Stimulated activated CD8-positive, alpha-beta memory T cell treated with anti-CD3 and anti-CD28 coated beads, Interleukin-7, amount 100 ng/mL, for 48 hours (primary cell): Measurements from ENCODE around the gene DLEC1.
"Not testable (repeated sequence)": the region's sequence is repeated elsewhere in the genome, so short reads cannot be mapped to it uniquely, and the experiment has no call there.

ENCODE experiments used
- DNase-seq, 2 donors: peaks; one replicate each; pipeline ENCODE4 v3.0.0-alpha.2; 2020; ENCODE audit warnings: low read depth in 1 of 2; ENCODE audit errors: extremely low read depth in 1 of 2

Gene DLEC1

DNA sequence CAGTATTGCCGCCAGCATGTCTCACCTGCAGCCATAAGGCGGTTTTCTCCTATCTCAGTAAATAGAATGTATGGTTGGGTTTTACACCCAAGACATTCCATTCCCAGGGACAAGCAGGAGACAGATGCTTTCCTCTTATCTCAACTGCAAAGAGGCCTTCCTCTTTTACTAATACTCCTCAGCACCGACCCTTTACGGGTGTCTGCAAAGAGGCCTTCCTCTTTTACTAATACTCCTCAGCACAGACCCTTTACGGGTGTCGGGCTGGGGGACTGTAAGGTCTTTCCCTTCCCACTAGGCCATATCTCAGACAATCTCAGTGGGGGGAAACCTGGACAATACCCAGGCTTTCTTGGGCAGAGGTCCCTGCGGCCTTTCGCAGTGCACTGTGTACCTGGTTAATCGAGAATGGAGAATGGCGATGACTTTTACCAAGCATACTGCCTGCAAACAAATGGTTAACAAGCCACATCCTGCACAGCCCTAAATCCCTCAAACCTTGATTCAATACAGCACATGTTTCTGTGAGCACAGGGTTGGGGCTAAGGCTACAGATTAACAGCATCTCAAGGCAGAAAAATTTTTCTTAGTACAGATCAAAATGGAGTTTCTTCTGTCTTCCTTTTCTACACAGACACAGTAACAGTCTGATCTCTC is 96.7 kb downstream of the DLEC1 start:
- DNase-seq: not testable (repeated sequence)

GRCh38 chr3:38136393-38136776 is 97.4 kb downstream of the DLEC1 start:
- no peak for DNase-seq

DNA sequence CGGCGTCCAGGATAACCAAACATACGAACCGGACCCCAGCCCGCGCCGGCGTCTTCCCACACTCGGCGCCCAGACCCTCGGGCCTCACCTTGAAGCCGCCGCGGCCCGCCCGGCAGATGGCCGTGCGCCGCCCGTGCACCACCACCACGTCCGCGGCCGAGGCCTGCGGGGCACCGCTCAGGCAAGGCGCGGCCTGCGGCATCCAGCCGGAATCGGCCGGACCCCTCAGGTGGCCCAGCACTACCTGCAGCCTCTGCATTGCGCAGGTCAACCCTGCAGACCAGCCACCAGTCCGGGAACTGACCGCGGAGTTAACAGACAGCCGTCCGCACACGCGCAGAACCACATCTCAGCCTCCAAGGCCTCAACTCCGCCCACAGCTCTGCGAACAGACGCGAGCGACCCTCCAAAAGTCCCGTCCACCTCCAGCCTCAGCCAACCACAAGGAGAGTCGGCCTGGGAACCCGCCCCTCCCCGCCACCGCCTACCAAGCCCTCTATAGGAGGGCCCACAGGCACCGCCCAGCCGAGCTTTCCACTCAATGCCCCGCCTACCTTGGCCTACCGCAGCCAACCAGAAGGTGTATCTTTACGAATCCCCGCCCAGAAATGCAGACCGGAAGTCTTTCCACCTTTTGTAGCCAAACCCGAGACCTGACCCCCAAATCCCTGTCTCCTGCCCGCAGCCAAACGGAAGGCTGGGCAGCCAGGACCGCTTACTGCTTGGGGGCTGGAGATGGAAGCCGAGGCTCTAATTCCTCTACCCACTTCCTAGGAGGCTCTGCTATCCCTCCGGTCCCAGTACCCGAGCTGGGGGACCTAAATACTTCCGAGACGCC is 98.0 kb downstream of the DLEC1 start, which contains the start of gene ACAA1:
Gene ACAA1 (minus strand): TSS at position 351 of the 838 bp plus-strand sequence. CDS start 92 bp downstream, at position 259.
- DNase-seq: peak; percentile 96 to 100

DNA sequence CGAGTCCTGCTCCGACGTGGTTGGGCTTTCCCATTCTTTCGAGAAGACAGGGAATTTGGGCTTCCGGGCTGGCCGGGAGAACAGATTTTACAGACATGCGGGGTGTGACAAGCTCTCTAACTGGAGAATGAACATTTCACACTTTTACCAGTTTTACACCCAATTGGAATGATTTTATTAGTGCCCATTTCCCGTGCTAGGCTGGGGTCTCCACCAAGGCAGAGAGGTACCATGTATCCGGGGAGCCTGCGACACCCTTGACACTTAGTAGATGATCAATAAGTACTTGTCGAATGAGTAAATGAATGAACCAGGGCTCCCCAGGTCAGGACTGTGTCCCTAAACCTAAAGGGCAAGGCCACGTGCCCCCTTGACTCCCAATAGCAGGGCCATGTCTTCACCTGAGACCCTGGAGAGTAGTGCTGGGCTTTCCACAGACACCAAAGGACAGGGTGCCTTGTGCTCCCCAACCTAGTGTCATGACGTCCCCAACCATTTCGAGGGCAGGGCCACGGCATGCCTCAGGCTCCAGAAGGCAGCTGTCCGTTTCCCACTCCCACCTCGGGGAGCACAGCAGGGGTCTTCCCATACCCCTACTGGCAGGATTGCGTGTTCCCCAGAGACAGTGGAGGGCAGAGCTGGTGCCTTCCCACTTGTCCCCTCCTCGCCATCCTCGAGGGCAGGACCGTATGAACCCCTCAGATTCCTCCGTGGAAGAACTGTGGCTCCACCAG is 98.8 kb downstream of the DLEC1 start:
- DNase-seq: peak in 1 of 2 donors; percentile 7

DNA sequence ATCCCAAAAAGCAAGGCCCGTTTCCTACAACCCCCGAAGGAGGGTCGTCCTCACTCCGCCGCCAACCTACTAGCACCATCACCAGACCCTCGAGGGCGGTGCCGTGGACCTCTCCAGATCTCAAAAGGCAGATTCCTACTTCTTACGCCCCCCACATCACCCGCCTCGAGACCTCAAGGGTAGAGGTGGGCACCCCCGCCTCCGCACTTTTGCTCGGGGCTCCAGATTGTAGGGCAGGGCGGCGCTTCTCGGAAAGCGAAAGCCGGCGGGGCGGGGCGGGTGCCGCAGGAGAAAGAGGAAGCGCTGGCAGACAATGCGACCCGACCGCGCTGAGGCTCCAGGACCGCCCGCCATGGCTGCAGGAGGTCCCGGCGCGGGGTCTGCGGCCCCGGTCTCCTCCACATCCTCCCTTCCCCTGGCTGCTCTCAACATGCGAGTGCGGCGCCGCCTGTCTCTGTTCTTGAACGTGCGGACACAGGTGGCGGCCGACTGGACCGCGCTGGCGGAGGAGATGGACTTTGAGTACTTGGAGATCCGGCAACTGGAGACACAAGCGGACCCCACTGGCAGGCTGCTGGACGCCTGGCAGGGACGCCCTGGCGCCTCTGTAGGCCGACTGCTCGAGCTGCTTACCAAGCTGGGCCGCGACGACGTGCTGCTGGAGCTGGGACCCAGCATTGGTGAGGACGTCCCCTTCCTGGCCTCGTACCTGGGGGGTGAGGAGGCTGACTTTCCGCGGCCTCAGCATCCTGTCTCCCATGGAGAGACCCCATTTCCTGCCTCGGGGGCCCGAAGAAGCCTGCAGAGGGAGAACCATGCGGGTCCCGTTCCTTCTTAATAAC is 99.6 kb downstream of the DLEC1 start, which contains the start of gene MYD88:
Gene MYD88 (plus strand): TSS at position 313 of the 842 bp plus-strand sequence. CDS start 40 bp downstream, at position 353.
- peak; percentile 77 to 86 for DNase-seq

DNA sequence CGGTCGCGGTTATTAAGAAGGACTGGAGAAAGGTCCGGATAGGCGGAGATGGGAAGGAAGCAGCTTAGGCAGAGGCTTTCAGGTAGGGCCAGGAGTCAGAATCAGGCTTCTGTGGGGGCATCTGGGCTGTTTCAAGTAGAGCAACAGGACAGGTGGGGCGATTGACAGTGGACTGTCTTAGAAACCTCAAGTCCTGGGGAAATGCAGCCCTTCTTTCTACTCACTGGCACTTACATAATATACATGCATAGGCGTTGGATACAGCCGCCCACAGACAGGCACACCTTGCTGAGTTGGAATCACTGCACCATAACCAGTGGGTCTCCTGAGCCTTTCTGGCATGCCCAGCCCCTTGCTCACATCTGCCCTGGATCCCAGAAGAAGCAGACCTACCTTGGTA is 100.2 kb downstream of the DLEC1 start:
- DNase-seq: no peak

- DNase-seq: no peak
Observed at GRCh38 chr3:38139652-38140051, 100.6 kb downstream of the DLEC1 start.

GRCh38 chr3:38140326-38141172 is 101.5 kb downstream of the DLEC1 start:
- no peak for DNase-seq

GRCh38 chr3:38141173-38141951 is 102.4 kb downstream of the DLEC1 start:
- DNase-seq: no peak

DNA sequence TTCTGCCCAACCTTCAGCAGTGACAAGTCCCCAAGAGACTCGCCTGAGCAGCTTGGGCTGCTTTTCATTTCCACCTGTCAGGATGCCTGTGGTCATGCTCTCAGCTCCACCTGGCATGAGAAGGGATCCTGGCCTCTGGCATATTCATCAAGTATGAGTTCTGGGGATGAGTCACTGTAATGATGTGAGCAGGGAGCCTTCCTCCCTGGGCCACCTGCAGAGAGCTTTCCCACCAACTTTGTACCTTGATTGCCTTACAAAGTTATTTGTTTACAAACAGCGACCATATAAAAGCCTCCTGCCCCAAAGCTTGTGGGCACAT is 102.9 kb downstream of the DLEC1 start:
- DNase-seq: no peak

GRCh38 chr3:38142959-38143358 is 104.0 kb downstream of the DLEC1 start:
- DNase-seq: no peak

DNA sequence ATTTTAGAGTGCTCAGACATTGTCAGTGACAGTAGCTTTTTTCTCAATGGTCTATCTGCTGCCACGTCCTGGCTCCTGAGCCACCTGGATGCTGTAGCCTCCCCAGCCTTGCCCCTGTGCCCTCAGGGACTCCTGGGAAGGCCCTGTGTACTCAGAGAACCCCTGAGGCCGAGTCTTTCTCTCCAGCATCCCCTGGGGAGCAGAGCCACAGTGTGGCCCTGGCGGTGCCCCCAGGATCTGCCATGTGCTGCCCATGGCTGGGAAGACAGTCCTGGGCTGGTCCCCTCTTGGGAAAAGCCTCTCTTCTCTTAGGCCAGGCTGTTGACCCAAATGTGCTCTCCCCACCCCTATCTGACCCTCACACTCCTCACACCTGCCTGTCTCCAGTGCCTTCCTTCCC is 104.5 kb downstream of the DLEC1 start:
- DNase-seq: no peak

GRCh38 chr3:38146504-38146903 is 107.5 kb downstream of the DLEC1 start:
- no peak for DNase-seq

GRCh38 chr3:38147421-38147820 is 108.4 kb downstream of the DLEC1 start:
- DNase-seq: no peak

DNA sequence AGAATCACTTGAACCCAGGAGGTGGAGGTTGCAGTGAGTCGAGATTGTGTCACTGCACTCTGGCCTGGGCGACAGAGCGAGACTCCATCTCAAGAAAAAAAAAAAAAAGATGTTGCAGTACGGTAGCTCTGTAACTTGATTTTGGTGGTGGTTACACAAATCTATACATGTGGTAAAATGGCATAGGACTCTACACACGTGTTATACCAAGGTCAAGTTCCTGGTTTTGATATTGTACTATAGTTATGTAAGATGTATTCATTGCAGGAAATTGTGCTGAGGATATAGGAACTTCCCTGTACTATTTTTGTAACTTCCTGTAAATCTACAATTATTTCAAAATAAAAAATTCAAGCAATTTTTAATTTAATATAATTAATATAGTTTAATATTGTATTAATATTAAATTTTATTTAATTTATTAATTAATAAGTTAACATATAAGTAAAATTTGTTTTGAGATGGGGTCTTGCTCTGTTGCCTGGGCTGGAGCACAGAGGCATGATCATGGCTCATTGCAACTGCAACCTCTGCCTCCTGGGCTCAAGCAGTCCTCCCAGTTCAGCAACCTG is 109.4 kb downstream of the DLEC1 start:
- no peak for DNase-seq

- no peak for DNase-seq
Observed at GRCh38 chr3:38149708-38150107, 110.7 kb downstream of the DLEC1 start.

DNA sequence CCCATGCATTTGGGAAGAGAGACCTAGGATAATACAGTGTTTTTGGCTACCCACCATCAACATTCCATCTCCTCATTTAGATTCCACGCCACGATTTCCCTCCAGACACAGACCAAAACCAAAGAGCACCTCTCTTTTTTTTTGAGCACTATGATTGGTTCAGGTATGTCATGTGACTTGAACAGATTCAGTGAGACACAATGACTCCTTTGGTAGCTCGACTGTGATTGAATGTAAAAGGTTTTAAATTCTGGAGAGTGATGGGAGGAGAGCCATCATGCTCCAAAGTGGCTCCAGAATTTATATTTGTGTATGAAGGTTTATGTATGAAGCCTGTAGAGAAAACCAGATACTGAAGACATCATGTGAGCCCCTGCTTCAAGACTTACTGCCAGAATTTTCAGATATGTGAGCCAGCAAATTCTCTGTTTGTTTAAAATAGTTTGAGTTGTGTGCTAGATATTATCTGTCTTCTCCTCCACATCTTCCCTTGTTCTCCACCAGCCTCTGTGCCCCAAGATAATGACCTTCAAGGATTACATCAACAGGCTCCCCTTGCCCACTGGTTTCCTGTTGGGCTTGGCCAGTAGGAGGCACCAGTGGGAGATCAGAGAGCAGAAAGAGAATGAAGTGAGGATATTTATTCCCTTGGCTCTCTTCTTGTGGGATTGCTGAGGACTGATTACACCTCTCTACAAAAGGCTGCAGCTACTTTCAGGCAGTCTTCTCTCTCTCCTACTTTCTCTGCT is 111.9 kb downstream of the DLEC1 start:
- DNase-seq: no peak
